Activated T-helper 2 cell treated with anti-CD3 and anti-CD28 coated beads, Interferon-gamma antibody, Interleukin-2, Interleukin-4, amounts not matched to agents 10 μg/mL and 5 μg/mL and 100 μg/mL, durations not matched to agents 14 hours and 24 hours and 36 hours (primary cell): Measurements from ENCODE around the gene CRIP2. TPM values are rescaled to one million over a fixed set of nuclear protein-coding genes. Genes with fewer than 3 reads are reported as not detected.
A peak's percentile ranks its signal among the peaks of the same experiment; 100 is the strongest.

ENCODE experiments used
- DNase-seq: peaks from one replicate; pipeline ENCODE4 v3.0.0; 2021; ENCODE audit warnings: low spot score
- H3K27ac Mint-ChIP-seq: one replicate; pipeline ENCODE4 v1.8.0; 2021; ENCODE audit warnings: mixed read lengths
- H3K27me3 Mint-ChIP-seq: one replicate; pipeline ENCODE4 v1.8.0; 2021; ENCODE audit warnings: low read depth, mixed read lengths
- H3K36me3 Mint-ChIP-seq: one replicate; pipeline ENCODE4 v1.8.0; 2021; ENCODE audit warnings: low read depth, mixed read lengths
- H3K4me1 Mint-ChIP-seq: one replicate; pipeline ENCODE4 v1.8.0; 2021; ENCODE audit warnings: low read depth, mixed read lengths
- H3K4me3 Mint-ChIP-seq: one replicate; pipeline ENCODE4 v1.8.0; 2021; ENCODE audit warnings: low read depth, mild to moderate bottlenecking, moderate library complexity, mixed read lengths
- H3K9me3 Mint-ChIP-seq: one replicate; pipeline ENCODE4 v1.8.0; 2021; ENCODE audit warnings: mixed read lengths
- intact Hi-C: fragments of 100-400 bp; cut with micrococcal nuclease; formaldehyde crosslinking; loops from one replicate; pipeline ENCODE4 v1.15.1; 2023
- total RNA-seq: library from RNA; stranded (reverse); gene quantifications from 2 replicates; pipeline ENCODE4 v1.2.3, GENCODE V29; 2022

The CRIP2 gene
- total RNA-seq, 1 donor from 2014 or later: 0.16 TPM

GRCh38 chr14:105508601-105509000, 34.0 kb downstream of the CRIP2 start:
- peaks cover 6% of the 10 kb centered on the region for H3K4me1 Mint-ChIP-seq

GRCh38 chr14:105517096-105517495, 42.5 kb downstream of the CRIP2 start:
- intact Hi-C loops: no loop called here
- Mint-ChIP-seq H3K27me3 (peaks cover 25% of the 10 kb centered on the region), H3K9me3 (peaks cover 2% of the 10 kb centered on the region), H3K4me3 (no peak overlapping the region), H3K36me3 (no peaks in the 10 kb centered on the region), H3K27ac (no peak overlapping the region), H3K4me1 (no peaks in the 10 kb centered on the region)
- no peak for DNase-seq

More at GRCh38 chr14:105508601-105509000, 34.0 kb downstream of the CRIP2 start:
- intact Hi-C loops: no loop called here
- peaks cover 15% of the 10 kb centered on the region for H3K27me3 Mint-ChIP-seq
- H3K27ac Mint-ChIP-seq: no peak overlapping the region
- no peaks in the 10 kb centered on the region for H3K36me3 Mint-ChIP-seq
- no peak for DNase-seq
- no peak overlapping the region for H3K4me3 Mint-ChIP-seq
- H3K9me3 Mint-ChIP-seq: no peaks in the 10 kb centered on the region

GRCh38 chr14:105519946-105520698, 45.5 kb downstream of the CRIP2 start:
- no peak for DNase-seq
- Mint-ChIP-seq H3K9me3 (no peaks in the 10 kb centered on the region), H3K36me3 (no peaks in the 10 kb centered on the region), H3K27ac (no peak overlapping the region), H3K4me1 (no peaks in the 10 kb centered on the region), H3K4me3 (no peak overlapping the region), H3K27me3 (peaks cover 32% of the 10 kb centered on the region)
- intact Hi-C loops: no loop called here

GRCh38 chr14:105525326-105525725, 50.7 kb downstream of the CRIP2 start:
- Mint-ChIP-seq H3K27ac (no peak overlapping the region), H3K36me3 (no peaks in the 10 kb centered on the region), H3K27me3 (peaks cover 24% of the 10 kb centered on the region), H3K4me1 (peaks cover under 1% of the 10 kb centered on the region), H3K9me3 (no peaks in the 10 kb centered on the region), H3K4me3 (no peak overlapping the region)
- intact Hi-C loops: no loop called here
- DNase-seq: no peak

- Mint-ChIP-seq H3K9me3 (no peaks in the 10 kb centered on the region), H3K4me3 (peak within 1 kb of the TSS; percentile 71), H3K4me1 (peaks cover 2% of the 10 kb centered on the region), H3K27me3 (peaks cover 27% of the 10 kb centered on the region), H3K27ac (peak within 1 kb of the TSS; percentile 38), H3K36me3 (no peaks in the 10 kb centered on the region)
- intact Hi-C loops: no loop called here
- no peak for DNase-seq
Observed at GRCh38 chr14:105525861-105526775, 51.5 kb downstream of the CRIP2 start, which contains the start of gene TMEM121. Gene TMEM121 (plus strand): TSS chr14:105526583. CDS start chr14:105528835, 2,252 bp downstream.

GRCh38 chr14:105526776-105527380, 52.3 kb downstream of the CRIP2 start:
- intact Hi-C loops: no loop called here
- H3K36me3 Mint-ChIP-seq: no peaks in the 10 kb centered on the region
- peak overlapping the region; percentile 38 for H3K27ac Mint-ChIP-seq
- H3K4me3 Mint-ChIP-seq: peak overlapping the region; percentile 71
- DNase-seq: no peak
- peaks cover 25% of the 10 kb centered on the region for H3K27me3 Mint-ChIP-seq
- H3K4me1 Mint-ChIP-seq: peaks cover 2% of the 10 kb centered on the region
- no peaks in the 10 kb centered on the region for H3K9me3 Mint-ChIP-seq

- Mint-ChIP-seq H3K27ac (peak overlapping the region; percentile 38), H3K4me3 (peak overlapping the region; percentile 71)
- intact Hi-C loops: no loop called here
Observed at GRCh38 chr14:105527381-105527825, 52.8 kb downstream of the CRIP2 start.

GRCh38 chr14:105527826-105528585, 53.4 kb downstream of the CRIP2 start:
- no peak overlapping the region for H3K27ac Mint-ChIP-seq
- no peaks in the 10 kb centered on the region for H3K36me3 Mint-ChIP-seq
- H3K9me3 Mint-ChIP-seq: no peaks in the 10 kb centered on the region
- DNase-seq: peak; percentile 75
- peaks cover 2% of the 10 kb centered on the region for H3K4me1 Mint-ChIP-seq
- H3K4me3 Mint-ChIP-seq: peak overlapping the region; percentile 71
- intact Hi-C loops: loop anchor here (2.0 kb wide), 3 partner anchors 37 to 157 kb away; partner anchors contain the start of gene TEDC1
- peaks cover 25% of the 10 kb centered on the region for H3K27me3 Mint-ChIP-seq

More at GRCh38 chr14:105527381-105527825, 52.8 kb downstream of the CRIP2 start:
- peaks cover 25% of the 10 kb centered on the region for H3K27me3 Mint-ChIP-seq
- H3K36me3 Mint-ChIP-seq: no peaks in the 10 kb centered on the region
- DNase-seq: no peak
- peaks cover 2% of the 10 kb centered on the region for H3K4me1 Mint-ChIP-seq
- no peaks in the 10 kb centered on the region for H3K9me3 Mint-ChIP-seq

GRCh38 chr14:105528586-105529318, 54.1 kb downstream of the CRIP2 start:
- Mint-ChIP-seq H3K9me3 (no peaks in the 10 kb centered on the region), H3K27me3 (peaks cover 23% of the 10 kb centered on the region), H3K36me3 (no peaks in the 10 kb centered on the region), H3K4me3 (peak overlapping the region; percentile 77), H3K4me1 (peaks cover 2% of the 10 kb centered on the region), H3K27ac (peak overlapping the region; percentile 82)
- no peak for DNase-seq
- intact Hi-C loops: loop anchor here (2.0 kb wide), 3 partner anchors 38 to 158 kb away; partner anchors contain the start of gene TEDC1

GRCh38 chr14:105529319-105529568, 54.6 kb downstream of the CRIP2 start:
- H3K4me1 Mint-ChIP-seq: peaks cover 2% of the 10 kb centered on the region
- no peaks in the 10 kb centered on the region for H3K9me3 Mint-ChIP-seq
- no peak for DNase-seq
- peak overlapping the region; percentile 77 for H3K4me3 Mint-ChIP-seq
- intact Hi-C loops: loop anchor here (2.0 kb wide), 3 partner anchors 38 to 158 kb away; partner anchors contain the start of gene TEDC1
- peak overlapping the region; percentile 82 for H3K27ac Mint-ChIP-seq
- H3K27me3 Mint-ChIP-seq: peaks cover 21% of the 10 kb centered on the region
- H3K36me3 Mint-ChIP-seq: no peaks in the 10 kb centered on the region
